ENCODE data around the gene PSMD7. TPM values are rescaled to one million over a fixed set of nuclear protein-coding genes. Genes with fewer than 3 reads are reported as not detected.

Gene PSMD7
- total RNA-seq, 4 donors from 2014 or later: 41.5 to 59.6 (median 43.3) TPM

DNA sequence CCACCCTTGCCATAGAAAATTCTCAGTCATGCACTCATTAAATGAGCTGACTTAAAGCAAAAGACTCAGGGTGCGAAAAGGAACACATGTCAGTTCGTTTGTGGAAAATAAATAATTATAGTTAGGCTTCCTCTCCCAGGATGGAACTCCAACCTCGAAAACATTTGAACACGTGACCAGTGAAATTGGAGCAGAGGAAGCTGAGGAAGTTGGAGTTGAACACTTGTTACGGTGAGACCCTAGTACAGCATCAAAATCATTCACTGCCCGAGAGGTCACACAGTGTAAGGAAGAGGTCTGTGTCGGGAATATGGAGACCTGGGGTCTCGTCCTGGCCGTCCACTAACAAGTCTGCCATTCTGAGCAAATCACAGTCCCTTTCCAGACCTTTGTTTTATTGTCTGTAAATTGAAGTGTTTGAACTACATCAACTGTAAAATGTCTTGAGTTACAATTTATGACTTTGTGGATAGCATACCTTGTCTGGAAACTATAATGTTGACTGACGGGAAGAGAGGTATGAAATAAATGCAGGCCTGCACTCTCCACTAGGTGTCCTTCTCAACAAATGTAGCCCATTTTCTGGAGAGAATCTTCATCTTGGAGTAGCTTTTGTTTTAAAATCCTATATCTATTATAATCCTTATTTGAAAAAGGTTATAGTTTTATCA lies 7.7 kb downstream of the PSMD7 start:
- no peaks in the 10 kb centered on the region for H3K9me3 ChIP-seq
- 78 to 81% methylated on average over 10 of the region's 10 CpGs for WGBS, 2 donors
- no peaks in the 10 kb centered on the region for H3K27me3 ChIP-seq
- peaks cover 0 to 12% (median 0%) of the 10 kb centered on the region in 4 donors for H3K4me1 ChIP-seq
- H3K27ac ChIP-seq: no peak overlapping the region
- no peak for DNase-seq (ENCODE audit: low spot score in 2 of 2)
- TF ChIP-seq EP300 (IDR thresholded peaks at IDR 0.05) (no peak), CTCF (IDR thresholded peaks at IDR 0.05) (peak in 1 of 5 experiments; percentile 8)
- no peak overlapping the region for H3K4me3 ChIP-seq
- peaks cover 0 to 94% (median 22%) of the 10 kb centered on the region in 3 donors for H3K36me3 ChIP-seq

DNA sequence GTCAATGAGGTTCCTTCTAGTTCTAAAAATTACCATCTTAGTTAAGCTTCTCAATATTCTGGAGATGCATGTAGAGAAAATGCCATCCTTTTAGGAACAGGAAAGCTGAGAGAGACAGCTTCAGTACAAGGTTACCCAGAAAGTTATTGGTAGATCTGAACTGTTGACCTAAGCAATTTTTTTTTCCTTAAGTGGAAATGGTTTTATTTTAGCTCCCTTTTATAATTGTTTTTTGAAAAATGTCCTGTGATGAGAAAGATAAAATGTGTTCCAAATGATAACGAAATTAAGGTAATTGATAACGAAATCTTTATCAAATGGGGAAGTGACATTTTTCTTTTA lies 8.2 kb downstream of the PSMD7 start:
- peaks cover 0 to 7% (median 0%) of the 10 kb centered on the region in 4 donors for H3K4me1 ChIP-seq
- no peaks in the 10 kb centered on the region for H3K27me3 ChIP-seq
- peaks cover 0 to 89% (median 22%) of the 10 kb centered on the region in 3 donors for H3K36me3 ChIP-seq
- no peak for TF ChIP-seq POLR2A (IDR thresholded peaks at IDR 0.05)
- no peak for TF ChIP-seq EP300 (IDR thresholded peaks at IDR 0.05)
- TF ChIP-seq CTCF (IDR thresholded peaks at IDR 0.05): no peak
- DNase-seq (ENCODE audit: low spot score in 2 of 2): no peak
- H3K9me3 ChIP-seq: no peaks in the 10 kb centered on the region
- H3K4me3 ChIP-seq: no peak overlapping the region
- no peak overlapping the region for H3K27ac ChIP-seq
- 93 to 95% methylated on average over 2 of the region's 2 CpGs for WGBS, 2 donors

DNA sequence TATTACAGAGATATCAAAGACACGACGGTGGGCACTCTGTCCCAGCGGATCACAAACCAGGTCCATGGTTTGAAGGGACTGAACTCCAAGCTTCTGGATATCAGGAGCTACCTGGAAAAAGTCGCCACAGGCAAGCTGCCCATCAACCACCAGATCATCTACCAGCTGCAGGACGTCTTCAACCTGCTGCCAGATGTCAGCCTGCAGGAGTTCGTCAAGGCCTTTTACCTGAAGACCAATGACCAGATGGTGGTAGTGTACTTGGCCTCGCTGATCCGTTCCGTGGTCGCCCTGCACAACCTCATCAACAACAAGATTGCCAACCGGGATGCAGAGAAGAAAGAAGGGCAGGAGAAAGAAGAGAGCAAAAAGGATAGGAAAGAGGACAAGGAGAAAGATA lies 8.7 kb downstream of the PSMD7 start:
- Histone ChIP-seq H3K27ac (no peak overlapping the region), H3K4me1 (peaks cover 0 to 3% (median under 1%) of the 10 kb centered on the region in 4 donors), H3K36me3 (peaks cover 0 to 84% (median 22%) of the 10 kb centered on the region in 3 donors), H3K4me3 (no peak overlapping the region), H3K9me3 (no peaks in the 10 kb centered on the region), H3K27me3 (no peaks in the 10 kb centered on the region)
- no peak for DNase-seq (ENCODE audit: low spot score in 2 of 2)
- no peak for TF ChIP-seq POLR2A (IDR thresholded peaks at IDR 0.05)
- no peak for TF ChIP-seq CTCF (IDR thresholded peaks at IDR 0.05)
- TF ChIP-seq EP300 (IDR thresholded peaks at IDR 0.05): no peak
- WGBS, 2 donors: 84 to 85% methylated on average over 11 of the region's 11 CpGs

- WGBS, 2 donors: 65 to 71% methylated on average over 8 of the region's 8 CpGs
- H3K9me3 ChIP-seq: no peaks in the 10 kb centered on the region
- peaks cover 0 to 3% (median 0%) of the 10 kb centered on the region in 4 donors for H3K4me1 ChIP-seq
- DNase-seq (ENCODE audit: low spot score in 2 of 2): no peak
- peaks cover 0 to 75% (median 22%) of the 10 kb centered on the region in 3 donors for H3K36me3 ChIP-seq
- TF ChIP-seq CTCF (IDR thresholded peaks at IDR 0.05) (no peak), EP300 (IDR thresholded peaks at IDR 0.05) (no peak), POLR2A (IDR thresholded peaks at IDR 0.05) (no peak)
- no peak overlapping the region for H3K27ac ChIP-seq
- H3K27me3 ChIP-seq: no peaks in the 10 kb centered on the region
- no peak overlapping the region for H3K4me3 ChIP-seq
Observed at GRCh38 chr16:74305978-74306784, 9.6 kb downstream of the PSMD7 start.

GRCh38 chr16:74307383-74307782 lies 10.8 kb downstream of the PSMD7 start:
- Histone ChIP-seq H3K4me1 (peaks cover 0 to 3% (median 0%) of the 10 kb centered on the region in 4 donors), H3K9me3 (no peaks in the 10 kb centered on the region), H3K27ac (no peak overlapping the region), H3K27me3 (no peaks in the 10 kb centered on the region), H3K36me3 (peaks cover 0 to 68% (median 18%) of the 10 kb centered on the region in 3 donors), H3K4me3 (no peak overlapping the region)
- TF ChIP-seq POLR2A (IDR thresholded peaks at IDR 0.05) (no peak), CTCF (IDR thresholded peaks at IDR 0.05) (no peak), EP300 (IDR thresholded peaks at IDR 0.05) (no peak)
- 92 to 96% methylated on average over 6 of the region's 6 CpGs for WGBS, 2 donors
- DNase-seq (ENCODE audit: low spot score in 2 of 2): no peak

Measured in tibial nerve (tissue), 4 donors.